HuH-7.5 (cell line): ENCODE measurements around the gene ACAD10.
A peak's percentile ranks its signal among the peaks of the same experiment; 100 is the strongest.
"Not testable (repeated sequence)": the region's sequence is repeated elsewhere in the genome, so short reads cannot be mapped to it uniquely, and the experiment has no call there.

Experiments
- DNase-seq: peaks from one replicate; pipeline ENCODE4 v3.0.0; 2011; ENCODE audit warnings: low spot score

Gene ACAD10

GRCh38 chr12:111753144-111753881 lies 67.5 kb downstream of the ACAD10 start:
- DNase-seq, result peak; percentile 97

- no peak for DNase-seq
Observed at GRCh38 chr12:111754671-111755070, 68.8 kb downstream of the ACAD10 start.

GRCh38 chr12:111756196-111756595 lies 70.3 kb downstream of the ACAD10 start:
- DNase-seq, result no peak

- no peak for DNase-seq
Observed at GRCh38 chr12:111756681-111757080, 70.8 kb downstream of the ACAD10 start.

- no peak for DNase-seq
Observed at GRCh38 chr12:111757361-111758119, 71.7 kb downstream of the ACAD10 start.

- DNase-seq, result no peak
Observed at GRCh38 chr12:111758120-111758561, 72.3 kb downstream of the ACAD10 start.

GRCh38 chr12:111759271-111759670 lies 73.4 kb downstream of the ACAD10 start:
- DNase-seq, result no peak

- no peak for DNase-seq
Observed at GRCh38 chr12:111759991-111760390, 74.1 kb downstream of the ACAD10 start.

GRCh38 chr12:111761099-111761498 lies 75.2 kb downstream of the ACAD10 start:
- no peak for DNase-seq

GRCh38 chr12:111761706-111762105 lies 75.9 kb downstream of the ACAD10 start:
- no peak for DNase-seq

GRCh38 chr12:111763552-111763951 lies 77.7 kb downstream of the ACAD10 start:
- DNase-seq, result not testable (repeated sequence)

GRCh38 chr12:111764120-111764821 lies 78.4 kb downstream of the ACAD10 start:
- DNase-seq, result no peak

GRCh38 chr12:111766608-111767361 lies 80.9 kb downstream of the ACAD10 start, which contains the start of gene ALDH2:
ALDH2 (plus strand) TSS chr12:111766933; CDS start chr12:111766983, 50 bp downstream.
- DNase-seq, result peak; percentile 95

- peak; percentile 44 for DNase-seq
Observed at GRCh38 chr12:111767362-111768158, 81.7 kb downstream of the ACAD10 start.

GRCh38 chr12:111768159-111768895 lies 82.5 kb downstream of the ACAD10 start:
- no peak for DNase-seq

GRCh38 chr12:111769599-111769998 lies 83.7 kb downstream of the ACAD10 start:
- no peak for DNase-seq

GRCh38 chr12:111773801-111774551 lies 88.1 kb downstream of the ACAD10 start:
- no peak for DNase-seq

- peak; percentile 57 for DNase-seq
Observed at GRCh38 chr12:111775205-111776193, 89.6 kb downstream of the ACAD10 start.
